ENCODE data around the gene ADAM19. TPM values are rescaled to one million over a fixed set of nuclear protein-coding genes. Genes with fewer than 3 reads are reported as not detected.
"Not testable (repeated sequence)": the region's sequence is repeated elsewhere in the genome, so short reads cannot be mapped to it uniquely, and the experiment has no call there.

ADAM19 gene
- total RNA-seq, 2 donors from 2014 or later: 1.3 to 1.6 TPM

- WGBS, 2 donors: 28 to 29% methylated on average over 4 of the region's 4 CpGs
- intact Hi-C loops (cut with DNase I): no loop called here
These were observed 143.9 kb downstream of the ADAM19 start for GRCh38 chr5:157431544-157432200.

GRCh38 chr5:157429920-157430319, 145.7 kb downstream of the ADAM19 start:
- H3K27ac ChIP-seq; H3K36me3 ChIP-seq (replicated peaks in 1 of 2; ENCODE audit: insufficient read depth in 1 of 2, low read depth in 2 of 2); H3K4me3 ChIP-seq; DNase-seq; ATAC-seq; H3K9me3 ChIP-seq; H3K4me1 ChIP-seq; intact Hi-C loops (cut with DNase I); H3K27me3 ChIP-seq: not testable (repeated sequence)
- WGBS, 2 donors: 79 to 86% methylated on average over 5 of the region's 5 CpGs

More at GRCh38 chr5:157431544-157432200, 143.9 kb downstream of the ADAM19 start:
- no peak overlapping the region for H3K27ac ChIP-seq
- H3K27me3 ChIP-seq: no peaks in the 10 kb centered on the region
- peak in 1 of 4 donors; percentile 26 for DNase-seq
- no peak for ATAC-seq
- H3K9me3 ChIP-seq: no peaks in the 10 kb centered on the region
- no peak for TF ChIP-seq POLR2A (IDR thresholded peaks at IDR 0.05)
- TF ChIP-seq CTCF (IDR thresholded peaks at IDR 0.05): peak in 5 of 7 experiments; percentile 33 to 56 (median 45)
- H3K4me1 ChIP-seq: no peaks in the 10 kb centered on the region
- H3K4me3 ChIP-seq: no peak overlapping the region
- H3K36me3 ChIP-seq (replicated peaks in 1 of 2; ENCODE audit: insufficient read depth in 1 of 2, low read depth in 2 of 2): no peaks in the 10 kb centered on the region

Small RNA genes within 50 kb of the gene (small RNA-seq; reads per million reads assigned to genes)
- not detected for gene RNU6-390P

Other genes starting within 250 kb of the ADAM19 start
- gene NIPAL4, start 115.6 kb downstream of the ADAM19 start, total RNA-seq: not detected
- gene SOX30, start 76.7 kb upstream of the ADAM19 start, total RNA-seq: not detected
- gene C5orf52, start 95.8 kb upstream of the ADAM19 start, total RNA-seq: not detected
- gene THG1L, start 155.6 kb upstream of the ADAM19 start, total RNA-seq: 10 to 100 TPM in 1 of 2 donors, 1 to 10 TPM in 1; 4.4 to 12.5 TPM
- gene LSM11, start 167.9 kb upstream of the ADAM19 start, total RNA-seq: 1 to 10 TPM; 1.3 to 3.6 TPM

All from body of pancreas (tissue), 4 donors.